ENCODE measurements around the gene SLC13A3. TPM values are rescaled to one million over a fixed set of nuclear protein-coding genes. Genes with fewer than 3 reads are reported as not detected.

The SLC13A3 gene
- total RNA-seq, 1 experiment from 2014 or later = not detected

DNA sequence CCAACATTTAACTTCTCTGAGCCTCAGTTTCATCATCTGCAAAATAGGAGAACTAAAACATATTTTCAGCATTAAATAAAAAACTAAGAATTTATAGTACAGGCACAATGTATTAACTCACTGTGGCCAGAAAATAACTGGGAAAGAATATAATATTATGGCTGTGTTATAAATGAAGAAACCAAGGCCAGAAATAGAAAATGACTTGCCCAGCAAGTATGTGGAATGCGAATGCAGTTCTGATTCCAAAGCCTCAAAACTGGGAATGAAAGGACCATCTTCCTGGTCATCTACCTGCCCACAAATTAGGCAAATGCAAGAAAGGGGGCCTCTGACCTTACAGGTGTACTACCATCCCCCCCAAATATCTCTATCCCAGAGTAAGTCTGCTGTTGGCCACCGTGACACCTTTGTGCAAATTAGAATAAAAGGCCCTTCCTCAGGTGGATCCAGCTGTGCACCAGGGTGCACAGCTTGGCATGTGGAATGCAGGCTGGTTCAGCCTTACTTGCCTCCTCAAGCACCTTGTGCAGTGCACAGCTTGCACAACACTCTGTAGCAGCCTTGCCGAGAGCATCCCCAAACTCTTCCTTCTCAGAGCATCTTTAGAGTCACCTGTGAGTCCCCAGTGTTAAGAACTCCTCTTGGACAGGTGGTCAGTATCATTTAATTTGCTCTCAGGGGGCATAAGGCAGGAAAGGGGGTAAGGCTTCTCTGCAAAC is 4.4 kb downstream of the SLC13A3 start:
- Histone ChIP-seq H3K9me3 (no peaks in the 10 kb centered on the region), H3K4me3 (no peak overlapping the region), H3K36me3 (no peaks in the 10 kb centered on the region), H3K27me3 (peaks cover 20% of the 10 kb centered on the region)
- no peak for DNase-seq

- Histone ChIP-seq H3K27me3 (peaks cover 15% of the 10 kb centered on the region), H3K36me3 (no peaks in the 10 kb centered on the region), H3K4me3 (no peak overlapping the region), H3K9me3 (no peaks in the 10 kb centered on the region)
- DNase-seq = no peak
Observed at GRCh38 chr20:46646122-46646521, 5.1 kb downstream of the SLC13A3 start.

DNA sequence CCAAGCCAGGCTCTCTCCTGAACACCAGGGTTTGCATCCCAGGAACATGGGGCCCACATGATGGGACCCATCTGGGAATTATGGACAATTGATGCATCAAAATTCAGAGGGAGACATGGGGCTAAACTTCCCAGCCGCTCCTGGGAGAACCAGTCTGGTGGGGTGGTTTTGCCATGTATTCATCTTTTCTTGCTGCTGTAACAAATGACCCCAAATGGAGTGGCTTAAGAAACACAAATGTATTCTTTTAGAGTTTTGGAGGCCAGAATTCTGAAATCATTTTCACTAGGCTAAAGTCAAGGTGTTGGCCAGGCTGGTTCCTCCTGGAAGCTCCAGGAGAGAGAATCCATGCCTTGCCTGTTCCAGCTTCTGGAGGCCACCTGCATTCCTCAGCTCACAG is 6.5 kb downstream of the SLC13A3 start:
- Histone ChIP-seq H3K27me3 (0 out of 2 replicates have a peak, but pooled peaks cover 5% of the 10 kb centered on the region), H3K9me3 (no peaks in the 10 kb centered on the region), H3K4me3 (no peak overlapping the region), H3K36me3 (no peaks in the 10 kb centered on the region)
- no peak for DNase-seq

GRCh38 chr20:46644160-46644559 is 7.1 kb downstream of the SLC13A3 start:
- Histone ChIP-seq H3K27me3 (0 out of 2 replicates have a peak, but pooled peaks cover 5% of the 10 kb centered on the region), H3K36me3 (no peaks in the 10 kb centered on the region), H3K4me3 (no peak overlapping the region), H3K9me3 (no peaks in the 10 kb centered on the region)
- no peak for DNase-seq

DNA sequence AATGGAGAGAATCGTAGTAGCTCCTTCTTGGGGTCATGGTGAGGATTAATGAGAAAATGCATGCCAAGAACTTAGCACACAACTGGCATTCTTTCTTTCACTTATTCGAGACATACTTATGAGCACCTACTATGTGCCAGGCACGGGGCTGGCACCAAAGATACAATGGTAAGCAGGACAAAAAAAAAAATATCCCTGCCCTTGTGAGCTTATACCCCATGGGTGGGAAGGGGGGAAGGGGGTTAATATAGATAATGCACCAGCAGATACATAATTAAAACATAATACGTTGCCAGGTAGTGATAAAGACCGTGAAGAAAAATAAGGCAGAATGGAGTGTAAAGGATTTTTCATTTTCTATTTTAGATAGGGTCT is 8.3 kb downstream of the SLC13A3 start:
- no peak overlapping the region for H3K4me3 ChIP-seq
- H3K27me3 ChIP-seq = 0 out of 2 replicates have a peak, but pooled peaks cover 5% of the 10 kb centered on the region
- DNase-seq = no peak
- no peaks in the 10 kb centered on the region for H3K9me3 ChIP-seq
- H3K36me3 ChIP-seq = no peaks in the 10 kb centered on the region

GRCh38 chr20:46642265-46642968 is 8.8 kb downstream of the SLC13A3 start:
- H3K9me3 ChIP-seq = no peaks in the 10 kb centered on the region
- H3K27me3 ChIP-seq = 0 out of 2 replicates have a peak, but pooled peaks cover under 1% of the 10 kb centered on the region
- no peaks in the 10 kb centered on the region for H3K36me3 ChIP-seq
- no peak overlapping the region for H3K4me3 ChIP-seq
- DNase-seq = no peak

DNA sequence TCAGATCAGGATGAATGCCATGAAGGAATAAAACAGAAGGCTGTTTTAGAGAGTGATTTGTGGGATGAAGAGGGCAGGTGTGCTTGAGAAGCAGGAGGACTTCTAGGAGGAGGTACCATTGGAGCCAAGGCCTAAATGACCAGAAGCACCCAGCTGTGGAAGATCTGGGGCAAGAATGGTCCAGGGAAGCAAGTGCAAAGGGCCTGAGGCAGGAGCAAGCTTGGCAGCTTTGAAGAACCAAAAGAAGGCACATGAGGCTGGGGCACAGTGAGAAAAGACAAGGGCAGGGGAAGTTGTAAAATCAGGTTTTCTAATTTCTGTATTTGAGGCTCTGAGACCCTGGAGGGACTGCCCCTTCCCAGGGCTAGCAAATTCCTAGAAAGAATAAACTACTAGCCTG is 9.8 kb downstream of the SLC13A3 start:
- H3K27me3 ChIP-seq = no peaks in the 10 kb centered on the region
- no peak overlapping the region for H3K4me3 ChIP-seq
- H3K36me3 ChIP-seq = no peaks in the 10 kb centered on the region
- no peaks in the 10 kb centered on the region for H3K9me3 ChIP-seq
- no peak for DNase-seq

DNA sequence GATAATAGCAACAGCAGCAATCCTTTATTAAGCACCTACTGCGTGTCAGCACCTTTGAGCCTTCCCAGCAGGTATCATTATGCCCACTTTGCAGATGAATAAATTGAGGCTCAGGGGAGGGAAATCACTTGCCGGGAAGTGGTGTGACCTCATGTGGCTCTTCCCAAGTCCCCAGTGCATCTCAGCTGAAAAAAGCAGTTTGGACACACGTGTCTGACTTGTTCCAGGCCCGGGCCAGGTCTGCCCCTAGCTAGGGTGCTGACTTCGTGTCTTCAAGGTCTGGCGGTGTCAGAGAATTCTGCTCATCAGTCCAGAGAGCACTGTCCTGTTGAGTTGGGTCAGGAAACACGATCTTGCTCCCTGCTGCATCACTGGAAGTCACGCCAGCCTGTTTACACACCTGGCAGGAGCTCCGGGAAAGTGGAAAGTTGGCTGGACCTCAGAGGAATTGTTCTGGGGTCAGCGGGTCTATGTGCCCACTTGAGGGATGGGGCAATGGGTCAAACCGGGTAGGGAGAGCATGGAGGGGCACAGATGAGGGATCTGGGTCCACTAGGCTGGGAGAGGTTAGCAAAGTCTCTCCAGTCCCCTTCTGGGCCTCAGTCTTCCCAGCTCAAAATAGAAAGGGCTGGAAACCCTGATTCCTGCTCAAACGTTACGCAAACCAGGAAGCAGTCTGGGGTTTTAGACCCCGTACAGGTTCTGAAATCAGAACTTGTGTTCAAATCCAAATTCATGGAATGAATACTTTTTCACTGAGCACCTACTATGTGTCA is 10.5 kb downstream of the SLC13A3 start:
- Histone ChIP-seq H3K36me3 (no peaks in the 10 kb centered on the region), H3K4me3 (no peak overlapping the region), H3K27me3 (no peaks in the 10 kb centered on the region), H3K9me3 (no peaks in the 10 kb centered on the region)
- no peak for DNase-seq

GRCh38 chr20:46640044-46640443 is 11.2 kb downstream of the SLC13A3 start:
- Histone ChIP-seq H3K36me3 (no peaks in the 10 kb centered on the region), H3K9me3 (no peaks in the 10 kb centered on the region), H3K27me3 (no peaks in the 10 kb centered on the region), H3K4me3 (no peak overlapping the region)
- DNase-seq = no peak

- H3K9me3 ChIP-seq = no peaks in the 10 kb centered on the region
- no peak for DNase-seq
- no peak overlapping the region for H3K4me3 ChIP-seq
- H3K36me3 ChIP-seq = no peaks in the 10 kb centered on the region
- no peaks in the 10 kb centered on the region for H3K27me3 ChIP-seq
Observed at GRCh38 chr20:46639587-46639986, 11.7 kb downstream of the SLC13A3 start.

GRCh38 chr20:46638898-46639274 is 12.4 kb downstream of the SLC13A3 start:
- no peak overlapping the region for H3K4me3 ChIP-seq
- no peaks in the 10 kb centered on the region for H3K27me3 ChIP-seq
- no peaks in the 10 kb centered on the region for H3K36me3 ChIP-seq
- no peak for DNase-seq
- H3K9me3 ChIP-seq = no peaks in the 10 kb centered on the region

- no peak for DNase-seq
- no peaks in the 10 kb centered on the region for H3K9me3 ChIP-seq
- no peaks in the 10 kb centered on the region for H3K27me3 ChIP-seq
- no peaks in the 10 kb centered on the region for H3K36me3 ChIP-seq
- H3K4me3 ChIP-seq = no peak overlapping the region
Observed at GRCh38 chr20:46638134-46638897, 12.9 kb downstream of the SLC13A3 start.

DNA sequence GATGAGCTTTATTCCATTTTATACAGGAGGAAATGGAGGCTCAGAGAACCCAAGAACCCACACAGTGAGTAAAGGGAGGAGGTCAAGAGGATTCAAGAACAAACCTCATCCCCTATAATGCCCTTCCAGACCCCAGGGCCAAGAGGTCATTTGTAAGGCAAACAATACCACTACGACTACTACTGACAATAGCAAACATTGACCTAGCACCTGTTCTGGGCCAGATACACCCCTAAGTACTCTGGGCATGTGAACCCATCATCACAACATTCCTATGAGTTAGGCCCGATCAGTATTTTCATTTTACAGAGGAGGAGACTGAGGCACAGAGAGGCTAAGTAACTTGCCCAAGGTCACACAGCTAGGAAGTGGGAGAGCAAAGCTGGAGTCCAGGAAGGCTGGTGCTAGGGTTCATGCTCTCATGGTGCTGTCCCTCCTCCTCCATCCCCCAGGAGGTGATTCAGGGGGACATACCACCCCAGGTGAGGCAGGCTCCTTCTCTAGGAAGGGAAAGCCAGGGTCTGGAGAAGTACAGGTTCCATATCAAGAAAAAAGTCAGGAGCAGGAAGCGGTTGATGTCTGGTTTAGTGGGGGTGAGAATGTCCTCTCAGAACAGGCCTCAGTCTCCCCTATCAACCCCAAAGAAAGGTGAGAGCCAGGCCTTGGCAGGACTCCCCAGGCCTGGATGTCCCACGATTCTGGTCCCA is 13.7 kb downstream of the SLC13A3 start:
- H3K9me3 ChIP-seq = no peaks in the 10 kb centered on the region
- no peaks in the 10 kb centered on the region for H3K36me3 ChIP-seq
- no peaks in the 10 kb centered on the region for H3K27me3 ChIP-seq
- no peak overlapping the region for H3K4me3 ChIP-seq
- DNase-seq = no peak

GRCh38 chr20:46637020-46637419 is 14.2 kb downstream of the SLC13A3 start:
- no peaks in the 10 kb centered on the region for H3K9me3 ChIP-seq
- no peaks in the 10 kb centered on the region for H3K27me3 ChIP-seq
- H3K4me3 ChIP-seq = no peak overlapping the region
- no peak for DNase-seq
- H3K36me3 ChIP-seq = no peaks in the 10 kb centered on the region

DNA sequence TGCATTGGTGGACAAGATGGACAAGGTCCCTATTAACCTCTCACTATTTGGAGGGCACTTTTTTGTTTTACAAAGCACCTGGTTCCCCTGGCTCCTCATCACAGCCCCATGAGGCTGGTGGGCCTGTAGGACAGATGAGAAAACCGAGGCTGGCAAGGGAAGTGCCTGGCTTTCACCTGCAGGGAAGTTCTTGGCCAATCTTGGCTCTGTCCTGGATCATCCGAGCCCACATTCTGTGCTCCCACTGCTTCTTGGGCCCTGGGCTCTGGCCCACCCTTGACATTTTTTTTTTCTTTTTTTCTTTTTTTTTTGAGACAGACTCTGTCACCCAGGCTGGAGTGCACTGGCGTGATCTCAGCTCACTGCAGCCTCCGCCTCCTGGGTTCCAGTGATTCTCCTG is 14.7 kb downstream of the SLC13A3 start:
- Histone ChIP-seq H3K36me3 (no peaks in the 10 kb centered on the region), H3K27me3 (no peaks in the 10 kb centered on the region), H3K4me3 (no peak overlapping the region), H3K9me3 (no peaks in the 10 kb centered on the region)
- DNase-seq = no peak

GRCh38 chr20:46635514-46636136 is 15.6 kb downstream of the SLC13A3 start:
- no peak overlapping the region for H3K4me3 ChIP-seq
- no peak for DNase-seq
- no peaks in the 10 kb centered on the region for H3K9me3 ChIP-seq
- H3K36me3 ChIP-seq = no peaks in the 10 kb centered on the region
- H3K27me3 ChIP-seq = 0 out of 2 replicates have a peak, but pooled peaks cover under 1% of the 10 kb centered on the region

Data from MG63 (cell line).